H1 (cell line): Measurements from ENCODE around the gene TMEM54. TPM values are rescaled to one million over a fixed set of nuclear protein-coding genes. Genes with fewer than 3 reads are reported as not detected.

Source experiments
- CTCF ChIA-PET: fragments of 300-600 bp; sonication (Branson Sonifier 250); formaldehyde crosslinking; loops from one replicate; lab custom pipeline; 2021; ENCODE audit not compliant: partially characterized antibody; lab: Charles Lee
- POLR2A ChIA-PET: fragments of 300-600 bp; sonication (Branson Sonifier 250); formaldehyde crosslinking; loops from one replicate; lab custom pipeline; 2021; ENCODE audit warnings: inconsistent platforms; ENCODE audit not compliant: partially characterized antibody; lab: Charles Lee
- DNase-seq, 2 experiments: peaks; one replicate each; pipeline versions ENCODE4 v3.0.0 to v3.0.0-alpha.2; 2010 to 2022; ENCODE audit warnings: low spot score in 2 of 2, low read depth in 1 of 2, mixed read lengths in 1 of 2
- FAIRE-seq: peaks from 2 replicates; lab custom pipeline; 2011; peaks lifted over from hg19 to GRCh38; lab: Jason Lieb, UNC
- H2AFZ ChIP-seq: 2 replicates; pipeline ENCODE4 v1.8.1; 2012; ENCODE audit warnings: low read length, inconsistent platforms
- H2AK5ac ChIP-seq: 2 replicates; pipeline ENCODE4 v1.6.1; 2013; ENCODE audit warnings: low read depth, low read length
- H2BK120ac ChIP-seq: replicated peaks from 2 replicates; pipeline ENCODE3; 2013; ENCODE audit warnings: low read depth, low read length, inconsistent platforms
- H2BK12ac ChIP-seq: 2 replicates; pipeline ENCODE4 v1.6.1; 2013; ENCODE audit warnings: low read depth, low read length
- H2BK15ac ChIP-seq: 2 replicates; pipeline ENCODE4 v1.6.1; 2013; ENCODE audit warnings: low read length
- H2BK20ac ChIP-seq: 2 replicates; pipeline ENCODE4 v1.6.1; 2013; ENCODE audit warnings: low read length
- H2BK5ac ChIP-seq: 2 replicates; pipeline ENCODE4 v1.6.1; 2013; ENCODE audit warnings: low read depth, low read length
- H3K14ac ChIP-seq: 2 replicates; pipeline ENCODE4 v1.6.1; 2013; ENCODE audit warnings: inconsistent platforms; ENCODE audit not compliant: insufficient read length
- H3K18ac ChIP-seq: 2 replicates; pipeline ENCODE4 v1.6.1; 2013; ENCODE audit warnings: low read length; ENCODE audit errors: extremely low read depth
- H3K23ac ChIP-seq: 2 replicates; pipeline ENCODE4 v1.6.1; 2013; ENCODE audit warnings: inconsistent platforms; ENCODE audit not compliant: insufficient read length
- H3K23me2 ChIP-seq: 2 replicates; pipeline ENCODE4 v1.6.1; 2013; ENCODE audit warnings: low read depth, low read length
- H3K27ac ChIP-seq: 2 replicates; pipeline ENCODE4 v1.6.1; 2011; ENCODE audit warnings: low read depth, low read length, inconsistent platforms
- H3K27me3 ChIP-seq, 4 experiments: replicated peaks in 1 of 4; 1 replicate in 1 of 4; 2 replicates in 3 of 4; pipeline versions ENCODE4 v1.6.1 to v1.8.1; 2011 to 2013; ENCODE audit warnings: low read length in 3 of 4, mild to moderate bottlenecking in 3 of 4, inconsistent platforms in 2 of 4, mixed read lengths in 2 of 4, moderate library complexity in 1 of 4; ENCODE audit not compliant: control insufficient read depth in 3 of 4, insufficient read depth in 3 of 4; ENCODE audit errors: extremely low read depth in 1 of 4
- H3K36me3 ChIP-seq, 4 experiments: 2 replicates each; pipeline versions ENCODE4 v1.6.1 to v1.8.1; 2011 to 2013; ENCODE audit warnings: mild to moderate bottlenecking in 4 of 4, low read length in 3 of 4, moderate library complexity in 2 of 4, control low read depth in 1 of 4, inconsistent platforms in 1 of 4; ENCODE audit not compliant: insufficient read depth in 4 of 4, control insufficient read depth in 2 of 4
- H3K4ac ChIP-seq: replicated peaks from 2 replicates; pipeline ENCODE3; 2013; ENCODE audit warnings: low read length, low read depth, mixed read lengths, inconsistent platforms; ENCODE audit not compliant: insufficient read length
- H3K4me1 ChIP-seq, 4 experiments: replicated peaks in 1 of 4; 1 replicate in 1 of 4; 2 replicates in 3 of 4; pipeline versions ENCODE4 v1.6.1 to v1.8.1; 2011 to 2013; ENCODE audit warnings: low read length in 3 of 4, inconsistent platforms in 2 of 4, mixed read lengths in 1 of 4; ENCODE audit not compliant: insufficient read depth in 4 of 4, control insufficient read depth in 3 of 4
- H3K4me2 ChIP-seq, 2 experiments: 2 replicates each; pipeline versions ENCODE4 v1.6.1 to v1.8.1; 2011 to 2013; ENCODE audit warnings: low read depth in 2 of 2, low read length in 2 of 2, control low read depth in 1 of 2, inconsistent platforms in 1 of 2, mild to moderate bottlenecking in 1 of 2; ENCODE audit not compliant: insufficient read depth in 1 of 2
- H3K4me3 ChIP-seq, 4 experiments: fragments of 200-600, 300-600 bp in 1 of 4; sonication (generic), shearing (Covaris generic), sonication (Bioruptor Twin) in 1 of 4; 2 replicates each; pipeline versions ENCODE4 v1.5.1 to v1.8.1; 2011 to 2016; ENCODE audit warnings: low read length in 4 of 4, low read depth in 3 of 4, control low read depth in 2 of 4, inconsistent platforms in 2 of 4, mild to moderate bottlenecking in 2 of 4, mixed read lengths in 1 of 4, moderate library complexity in 1 of 4; ENCODE audit not compliant: insufficient read depth in 2 of 4; ENCODE audit errors: extremely low read depth in 1 of 4
- H3K56ac ChIP-seq: replicated peaks from 2 replicates; pipeline ENCODE3; 2013; ENCODE audit warnings: low read depth, mild to moderate bottlenecking, mixed read lengths, low read length, inconsistent platforms; ENCODE audit not compliant: insufficient read length
- H3K79me1 ChIP-seq: 2 replicates; pipeline ENCODE4 v1.6.1; 2013; ENCODE audit warnings: low read depth, low read length, control low read depth
- H3K79me2 ChIP-seq, 2 experiments: 2 replicates each; pipeline versions ENCODE4 v1.6.1 to v1.8.1; 2012 to 2013; ENCODE audit warnings: low read length in 2 of 2, mild to moderate bottlenecking in 2 of 2, inconsistent platforms in 1 of 2; ENCODE audit not compliant: insufficient read depth in 2 of 2, control insufficient read depth in 1 of 2
- H3K9ac ChIP-seq, 4 experiments: replicated peaks in 1 of 4; 1 replicate in 1 of 4; 2 replicates in 3 of 4; pipeline versions ENCODE4 v1.6.1 to v1.8.1; 2011 to 2013; ENCODE audit warnings: low read depth in 3 of 4, low read length in 3 of 4, control low read depth in 2 of 4, mild to moderate bottlenecking in 2 of 4, moderate library complexity in 2 of 4, inconsistent platforms in 1 of 4; ENCODE audit errors: extremely low read depth in 1 of 4
- H3K9me3 ChIP-seq, 2 experiments: 2 replicates each; pipeline versions ENCODE4 v1.6.1 to v1.8.1; 2012 to 2013; ENCODE audit warnings: mild to moderate bottlenecking in 2 of 2, moderate library complexity in 2 of 2, control low read depth in 1 of 2, inconsistent platforms in 1 of 2, low read depth in 1 of 2, low read length in 1 of 2, mixed read lengths in 1 of 2; ENCODE audit not compliant: insufficient read depth in 2 of 2
- H4K20me1 ChIP-seq, 2 experiments: replicated peaks in 1 of 2; 2 replicates each; pipeline versions ENCODE3 to v1.8.1; 2011 to 2013; ENCODE audit warnings: inconsistent platforms in 2 of 2, low read length in 2 of 2, mild to moderate bottlenecking in 1 of 2; ENCODE audit not compliant: insufficient read depth in 2 of 2, control insufficient read depth in 1 of 2
- H4K5ac ChIP-seq: 2 replicates; pipeline ENCODE4 v1.6.1; 2013; ENCODE audit warnings: low read length, low read depth, mixed read lengths, inconsistent platforms; ENCODE audit not compliant: insufficient read length
- H4K8ac ChIP-seq: 2 replicates; pipeline ENCODE4 v1.8.0; 2013; ENCODE audit warnings: mild to moderate bottlenecking, moderate library complexity, low read length, inconsistent platforms; ENCODE audit not compliant: insufficient read depth; ENCODE audit errors: extremely low read depth
- H4K91ac ChIP-seq: replicated peaks from 2 replicates; pipeline ENCODE3; 2013; ENCODE audit warnings: low read length, mixed read lengths, inconsistent platforms; ENCODE audit not compliant: insufficient read length
- CTBP2 ChIP-seq: IDR thresholded peaks from 2 replicates; pipeline ENCODE4 v1.7.0; 2011; ENCODE audit warnings: borderline replicate concordance, mild to moderate bottlenecking, moderate library complexity, mixed read lengths, low read length; ENCODE audit not compliant: insufficient read depth, insufficient read length
- EP300 ChIP-seq, 2 experiments: IDR thresholded peaks; 1 replicate in 1 of 2; 2 replicates in 1 of 2; pipeline ENCODE4 v1.6.1; 2011 to 2012; ENCODE audit warnings: low read depth in 2 of 2, low read length in 2 of 2, mild to moderate bottlenecking in 2 of 2, borderline replicate concordance in 1 of 2, inconsistent platforms in 1 of 2, moderate library complexity in 1 of 2
- GTF2F1 ChIP-seq: IDR thresholded peaks from 2 replicates; pipeline ENCODE4 v1.6.1; 2012; ENCODE audit warnings: low read depth, low read length, improper control_type of control experiment, borderline replicate concordance
- MAX ChIP-seq: IDR thresholded peaks from 2 replicates; pipeline ENCODE4 v1.6.1; 2012; ENCODE audit warnings: inconsistent platforms
- WGBS, 2 experiments: shearing (Covaris generic) in 1 of 2; methylation state at CpG; one replicate each; pipeline versions ENCODE4 v1.1.6 to v1.1.7; 2013 to 2015; ENCODE audit warnings: low lambda C conversion rate in 2 of 2, mixed read lengths in 2 of 2, inconsistent platforms in 1 of 2, low coverage in 1 of 2, missing lambda C conversion rate in 1 of 2; ENCODE audit not compliant: insufficient replicate concordance in 2 of 2, insufficient coverage in 1 of 2, insufficient read length in 1 of 2; ENCODE audit errors: extremely low coverage in 1 of 2, missing lambda C conversion rate in 1 of 2; 5-methylcytosine and 5-hydroxymethylcytosine counted together
- polyA plus RNA-seq, 7 experiments: library from polyadenylated mRNA; depleted of rRNA in 3 of 7; stranded (reverse) in 5 of 7; unstranded in 2 of 7; fragments of >200 nt in 5 of 7; fragments of 200-250 nt in 2 of 7; gene quantifications; 1 replicate in 5 of 7; 2 replicates in 1 of 7; 4 replicates in 1 of 7; pipeline versions ENCODE4 v1.2.1 to v1.2.3, GENCODE V29; 2011 to 2013; ENCODE audit warnings: missing spikeins in 2 of 7, mixed read lengths in 2 of 7
- total RNA-seq: library from RNA; stranded (reverse); fragmentation: NEBNext Ultra II Directional; extraction: Animal tissue kit (Norgen Biotek cat#: 25700); gene quantifications from 2 replicates; pipeline ENCODE4 v1.2.1, GENCODE V29; 2021

TMEM54 gene
- total and polyA plus RNA-seq, 2 of the 8 experiments (the other 6 are each of a cell fraction or from before 2014, with no cell fraction given) = 9.5 to 58.7 TPM

- Histone ChIP-seq H3K27me3 (peaks cover 6 to 32% (median 31%) of the 10 kb centered on the region in 4 experiments), H3K27ac (no peak overlapping the region), H3K4me1 (peaks cover 0 to 4% (median 2%) of the 10 kb centered on the region in 4 experiments; a peak in 4 of 7 replicates), H2AFZ (no peak overlapping the region), H3K9ac (no peak overlapping the region), H3K9me3 (no peaks in the 10 kb centered on the region), H4K20me1 (no peaks in the 10 kb centered on the region), H2BK120ac (no peak overlapping the region), H4K8ac (no peak overlapping the region; the same call in 1 of the 2 replicates), H3K4me3 (no peak overlapping the region), H3K4ac (no peak overlapping the region), H2BK5ac (no peak overlapping the region), H2BK12ac (no peak overlapping the region; the same call in 1 of the 2 replicates), H3K14ac (no peak overlapping the region), H3K23me2 (peaks cover 9% of the 10 kb centered on the region; the same call in 1 of the 2 replicates), H2BK20ac (no peak overlapping the region), H4K91ac (no peak overlapping the region), H3K79me2 (no peaks in the 10 kb centered on the region), H3K18ac (no peak overlapping the region), H3K23ac (no peak overlapping the region), H3K56ac (no peak overlapping the region), H2BK15ac (no peak overlapping the region), H3K79me1 (no peaks in the 10 kb centered on the region), H2AK5ac (no peak overlapping the region), H3K4me2 (no peak overlapping the region), H3K36me3 (no peaks in the 10 kb centered on the region), H4K5ac (no peak overlapping the region)
- WGBS, 2 experiments = 89% methylated on average over 6 of the region's 7 CpGs; no CpG with 5 or more reads in 1 of the 2 experiments
- CTCF ChIA-PET = interaction anchor here (0.6 to 4.3 kb wide), 6 partner anchors 12 to 134 kb away, joined by 3 to 24 read pairs (median 8); no protein-coding TSS in a partner anchor
- POLR2A ChIA-PET = no interaction called here
- FAIRE-seq (no peak), DNase-seq (no peak)
- no peak for TF ChIP-seq EP300 (IDR thresholded peaks at IDR 0.05; ENCODE audit: borderline replicate concordance in 1 of 2, low read depth in 2 of 2, low read length in 2 of 2)
- no peak for TF ChIP-seq CTBP2
- TF ChIP-seq GTF2F1 = no peak
- TF ChIP-seq MAX = no peak
Observed at GRCh38 chr1:32920833-32921232, 19.6 kb upstream of the TMEM54 start.
